Liver (tissue), 9 donors: ENCODE results near the gene WFS1. TPM values are rescaled to one million over a fixed set of nuclear protein-coding genes. Genes with fewer than 3 reads are reported as not detected.

Source experiments
- DNase-seq: peaks from one replicate; pipeline ENCODE4 v3.0.0-alpha.2; 2017; ENCODE audit warnings: low spot score
- H3K27ac ChIP-seq, 2 donors: one replicate each; pipeline ENCODE4 v1.7.0; 2013; ENCODE audit warnings: inconsistent platforms in 2 of 2, low read length in 2 of 2, control low read depth in 1 of 2, low read depth in 1 of 2, mild to moderate bottlenecking in 1 of 2
- H3K27me3 ChIP-seq, 4 donors: one replicate each; pipeline versions ENCODE4 v1.6.1 to v1.7.0; 2013; ENCODE audit warnings: low read length in 3 of 4, inconsistent platforms in 1 of 4, mild to moderate bottlenecking in 1 of 4, moderate library complexity in 1 of 4; ENCODE audit not compliant: control insufficient read depth in 4 of 4, insufficient read depth in 4 of 4
- H3K36me3 ChIP-seq, 4 donors: one replicate each; pipeline versions ENCODE4 v1.6.1 to v1.7.0; 2013; ENCODE audit warnings: low read length in 3 of 4, mild to moderate bottlenecking in 3 of 4, low read depth in 1 of 4, moderate library complexity in 1 of 4; ENCODE audit not compliant: control insufficient read depth in 4 of 4, insufficient read depth in 3 of 4
- H3K4me1 ChIP-seq, 4 donors: one replicate each; pipeline versions ENCODE4 v1.6.1 to v1.7.0; 2013; ENCODE audit warnings: low read length in 3 of 4, mild to moderate bottlenecking in 3 of 4, moderate library complexity in 1 of 4; ENCODE audit not compliant: control insufficient read depth in 4 of 4, insufficient read depth in 4 of 4
- H3K4me3 ChIP-seq, 3 donors: one replicate each; pipeline versions ENCODE4 v1.6.1 to v1.7.0; 2013; ENCODE audit warnings: low read length in 3 of 3, control low read depth in 1 of 3, low read depth in 1 of 3, mild to moderate bottlenecking in 1 of 3
- H3K9ac ChIP-seq, 2 donors: one replicate each; pipeline ENCODE4 v1.7.0; 2013; ENCODE audit warnings: low read length in 2 of 2, mild to moderate bottlenecking in 2 of 2, moderate library complexity in 2 of 2, control low read depth in 1 of 2, low read depth in 1 of 2
- H3K9me3 ChIP-seq, 4 donors: one replicate each; pipeline versions ENCODE4 v1.6.1 to v1.7.0; 2013; ENCODE audit warnings: low read length in 3 of 4; ENCODE audit not compliant: control insufficient read depth in 4 of 4
- EGR1 ChIP-seq, 2 donors: IDR thresholded peaks; 2 replicates each; pipeline ENCODE4 v1.6.1; 2016 to 2018; ENCODE audit warnings: antibody characterized with exemption in 2 of 2, low read depth in 2 of 2
- FOXA1 ChIP-seq: IDR thresholded peaks from 2 replicates; pipeline ENCODE4 v1.6.1; 2016; ENCODE audit warnings: antibody characterized with exemption
- GABPA ChIP-seq, 2 donors: IDR thresholded peaks in 1 of 2; conservative IDR thresholded peaks in 1 of 2; 2 replicates each; pipeline ENCODE4 v1.6.1; 2016; ENCODE audit warnings: antibody characterized with exemption in 2 of 2, mild to moderate bottlenecking in 1 of 2, moderate library complexity in 1 of 2
- JUND ChIP-seq, 2 donors: IDR thresholded peaks; 2 replicates each; pipeline ENCODE4 v1.6.1; 2016; ENCODE audit warnings: antibody characterized with exemption in 2 of 2
- NR2F2 ChIP-seq: IDR thresholded peaks from 2 replicates; pipeline ENCODE4 v1.6.1; 2016; ENCODE audit warnings: antibody characterized with exemption
- RXRA ChIP-seq, 2 donors: IDR thresholded peaks; 2 replicates each; pipeline ENCODE4 v1.6.1; 2017 to 2018; ENCODE audit warnings: antibody characterized with exemption in 2 of 2, mild to moderate bottlenecking in 1 of 2
- TAF1 ChIP-seq: conservative IDR thresholded peaks from 2 replicates; pipeline ENCODE4 v1.6.1; 2016; ENCODE audit warnings: antibody characterized with exemption, mild to moderate bottlenecking
- WGBS: extraction: QIAGEN DNeasy Blood & Tissue Kit; methylation state at CpG from one replicate; pipeline ENCODE4 v1.1.7; 2013; 5-methylcytosine and 5-hydroxymethylcytosine counted together
- polyA plus RNA-seq, 2 donors: library from polyadenylated mRNA; stranded (reverse) in 1 of 2; unstranded in 1 of 2; fragments of 200-250 nt in 1 of 2; fragments of >200 nt in 1 of 2; fragmentation: Nextera tagmentation in 1 of 2; extraction: Ambion mirVana in 1 of 2; gene quantifications; one replicate each; pipeline versions ENCODE4 v1.2.1 to v1.2.3, GENCODE V29; 2013 to 2015
- total RNA-seq, 2 donors: library from RNA; depleted of rRNA; stranded (reverse); fragments of >200 nt; gene quantifications; one replicate each; pipeline ENCODE4 v1.2.3, GENCODE V29; 2014
- TF ChIP-seq, protein P1 (sequence below): IDR thresholded peaks from 2 replicates; pipeline ENCODE4 v1.6.1; 2016; ENCODE audit warnings: antibody characterized with exemption, mild to moderate bottlenecking
- TF ChIP-seq, protein P2 (sequence below): IDR thresholded peaks from 2 replicates; pipeline ENCODE4 v1.6.1; 2016; ENCODE audit warnings: antibody characterized with exemption
- TF ChIP-seq, protein P3 (sequence below): IDR thresholded peaks from 2 replicates; pipeline ENCODE4 v1.6.1; 2016; ENCODE audit warnings: antibody characterized with exemption
- donor health status: healthy.
- donor health status: healthy.
- donor health status: healthy.
- donor health status: healthy.
- donor health status: healthy.

WFS1 gene
- total and polyA plus RNA-seq, 4 donors, result 6.0 to 23.9 (median 13.0) TPM

DNA sequence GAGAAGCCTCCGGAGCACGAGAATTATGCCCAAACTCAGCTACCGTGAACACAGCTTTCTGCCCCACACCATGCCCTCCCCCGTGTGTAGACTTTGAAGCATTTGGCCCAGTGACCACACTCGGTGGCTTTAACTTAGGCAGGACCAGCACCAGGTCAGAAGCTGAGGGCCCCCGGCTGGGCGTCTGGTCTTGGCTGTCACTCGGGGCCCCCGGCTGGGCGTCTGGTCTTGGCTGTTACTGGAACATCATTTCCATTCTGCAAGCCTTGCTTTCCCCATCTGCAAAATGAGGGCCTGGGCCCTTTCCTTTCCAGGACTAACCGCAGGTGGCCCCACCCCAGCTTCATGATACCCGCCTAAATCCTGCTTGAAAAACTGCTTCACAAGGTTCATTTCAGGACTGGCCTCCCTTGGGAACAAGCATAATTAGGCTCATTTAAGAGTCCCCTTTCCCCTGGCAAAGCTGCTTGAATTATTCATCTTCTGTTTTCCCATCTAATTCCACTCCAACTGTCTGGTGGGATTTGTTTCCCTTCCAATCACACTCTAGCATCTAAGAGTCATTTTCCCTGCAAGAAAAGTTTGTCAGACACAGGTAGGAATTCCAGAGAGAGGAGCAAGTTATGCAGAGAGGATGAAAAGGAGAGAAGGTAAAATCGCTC, 82.5 kb downstream of the WFS1 start:
- no peak for DNase-seq
- TF ChIP-seq NR2F2 (no peak), TAF1 (no peak), RXRA (IDR thresholded peaks at IDR 0.05) (no peak), JUND (IDR thresholded peaks at IDR 0.05) (no peak), FOXA1 (no peak), GABPA (IDR thresholded peaks at IDR 0.05 in 1 of 2, conservative IDR thresholded peaks at IDR 0.05 in 1 of 2) (no peak), EGR1 (IDR thresholded peaks at IDR 0.05; ENCODE audit: low read depth in 2 of 2) (no peak)
- TF ChIP-seq, protein P1, sequence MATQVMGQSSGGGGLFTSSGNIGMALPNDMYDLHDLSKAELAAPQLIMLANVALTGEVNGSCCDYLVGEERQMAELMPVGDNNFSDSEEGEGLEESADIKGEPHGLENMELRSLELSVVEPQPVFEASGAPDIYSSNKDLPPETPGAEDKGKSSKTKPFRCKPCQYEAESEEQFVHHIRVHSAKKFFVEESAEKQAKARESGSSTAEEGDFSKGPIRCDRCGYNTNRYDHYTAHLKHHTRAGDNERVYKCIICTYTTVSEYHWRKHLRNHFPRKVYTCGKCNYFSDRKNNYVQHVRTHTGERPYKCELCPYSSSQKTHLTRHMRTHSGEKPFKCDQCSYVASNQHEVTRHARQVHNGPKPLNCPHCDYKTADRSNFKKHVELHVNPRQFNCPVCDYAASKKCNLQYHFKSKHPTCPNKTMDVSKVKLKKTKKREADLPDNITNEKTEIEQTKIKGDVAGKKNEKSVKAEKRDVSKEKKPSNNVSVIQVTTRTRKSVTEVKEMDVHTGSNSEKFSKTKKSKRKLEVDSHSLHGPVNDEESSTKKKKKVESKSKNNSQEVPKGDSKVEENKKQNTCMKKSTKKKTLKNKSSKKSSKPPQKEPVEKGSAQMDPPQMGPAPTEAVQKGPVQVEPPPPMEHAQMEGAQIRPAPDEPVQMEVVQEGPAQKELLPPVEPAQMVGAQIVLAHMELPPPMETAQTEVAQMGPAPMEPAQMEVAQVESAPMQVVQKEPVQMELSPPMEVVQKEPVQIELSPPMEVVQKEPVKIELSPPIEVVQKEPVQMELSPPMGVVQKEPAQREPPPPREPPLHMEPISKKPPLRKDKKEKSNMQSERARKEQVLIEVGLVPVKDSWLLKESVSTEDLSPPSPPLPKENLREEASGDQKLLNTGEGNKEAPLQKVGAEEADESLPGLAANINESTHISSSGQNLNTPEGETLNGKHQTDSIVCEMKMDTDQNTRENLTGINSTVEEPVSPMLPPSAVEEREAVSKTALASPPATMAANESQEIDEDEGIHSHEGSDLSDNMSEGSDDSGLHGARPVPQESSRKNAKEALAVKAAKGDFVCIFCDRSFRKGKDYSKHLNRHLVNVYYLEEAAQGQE, result no peak
- TF ChIP-seq, protein P2, sequence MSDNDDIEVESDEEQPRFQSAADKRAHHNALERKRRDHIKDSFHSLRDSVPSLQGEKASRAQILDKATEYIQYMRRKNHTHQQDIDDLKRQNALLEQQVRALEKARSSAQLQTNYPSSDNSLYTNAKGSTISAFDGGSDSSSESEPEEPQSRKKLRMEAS, result no peak
- TF ChIP-seq, protein P3, sequence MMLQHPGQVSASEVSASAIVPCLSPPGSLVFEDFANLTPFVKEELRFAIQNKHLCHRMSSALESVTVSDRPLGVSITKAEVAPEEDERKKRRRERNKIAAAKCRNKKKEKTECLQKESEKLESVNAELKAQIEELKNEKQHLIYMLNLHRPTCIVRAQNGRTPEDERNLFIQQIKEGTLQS, result no peak
- no peak overlapping the region for H3K4me3 ChIP-seq
- no peaks in the 10 kb centered on the region for H3K36me3 ChIP-seq
- WGBS, result 77% methylated on average over 13 of the region's 13 CpGs
- no peaks in the 10 kb centered on the region for H3K9me3 ChIP-seq
- no peak overlapping the region for H3K9ac ChIP-seq
- H3K27me3 ChIP-seq, result no peaks in the 10 kb centered on the region
- no peak overlapping the region for H3K27ac ChIP-seq
- no peaks in the 10 kb centered on the region for H3K4me1 ChIP-seq

Other genes starting within 250 kb of the WFS1 start
- gene JAKMIP1, start 69.3 kb upstream of the WFS1 start, total RNA-seq, result under 1 TPM in 1 of 2 donors, not detected in 1; 0.50 TPM
- gene JAKMIP1, start 69.3 kb upstream of the WFS1 start, polyA plus RNA-seq, result under 1 TPM in 1 of 2 donors, not detected in 1; 0.08 TPM
- gene PPP2R2C, start 202.8 kb downstream of the WFS1 start, total RNA-seq, result under 1 TPM in 1 of 2 donors, not detected in 1; under 0.01 TPM
- gene PPP2R2C, start 202.8 kb downstream of the WFS1 start, polyA plus RNA-seq, result under 1 TPM in 1 of 2 donors, not detected in 1; 0.01 TPM